HG02678 (cell line): ENCODE measurements around the gene LANCL1.

Experiments used
- ATAC-seq: cut with Tn5 transposase; IDR thresholded peaks from one replicate; pipeline ENCODE4 v1.9.1; 2021; ENCODE audit warnings: mild to moderate bottlenecking, moderate library complexity; ENCODE audit not compliant: unreplicated experiment

LANCL1 gene, protein sequence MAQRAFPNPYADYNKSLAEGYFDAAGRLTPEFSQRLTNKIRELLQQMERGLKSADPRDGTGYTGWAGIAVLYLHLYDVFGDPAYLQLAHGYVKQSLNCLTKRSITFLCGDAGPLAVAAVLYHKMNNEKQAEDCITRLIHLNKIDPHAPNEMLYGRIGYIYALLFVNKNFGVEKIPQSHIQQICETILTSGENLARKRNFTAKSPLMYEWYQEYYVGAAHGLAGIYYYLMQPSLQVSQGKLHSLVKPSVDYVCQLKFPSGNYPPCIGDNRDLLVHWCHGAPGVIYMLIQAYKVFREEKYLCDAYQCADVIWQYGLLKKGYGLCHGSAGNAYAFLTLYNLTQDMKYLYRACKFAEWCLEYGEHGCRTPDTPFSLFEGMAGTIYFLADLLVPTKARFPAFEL

GRCh38 chr2:210476194-210477128 is at the start of gene LANCL1:
Gene LANCL1, minus strand, starts transcription at chr2:210476759. Its CDS starts 363 bp downstream, at chr2:210476396.
- ATAC-seq, result peak; percentile 100

GRCh38 chr2:210524533-210524932 is 48.0 kb upstream of the LANCL1 start:
- ATAC-seq, result no peak

DNA sequence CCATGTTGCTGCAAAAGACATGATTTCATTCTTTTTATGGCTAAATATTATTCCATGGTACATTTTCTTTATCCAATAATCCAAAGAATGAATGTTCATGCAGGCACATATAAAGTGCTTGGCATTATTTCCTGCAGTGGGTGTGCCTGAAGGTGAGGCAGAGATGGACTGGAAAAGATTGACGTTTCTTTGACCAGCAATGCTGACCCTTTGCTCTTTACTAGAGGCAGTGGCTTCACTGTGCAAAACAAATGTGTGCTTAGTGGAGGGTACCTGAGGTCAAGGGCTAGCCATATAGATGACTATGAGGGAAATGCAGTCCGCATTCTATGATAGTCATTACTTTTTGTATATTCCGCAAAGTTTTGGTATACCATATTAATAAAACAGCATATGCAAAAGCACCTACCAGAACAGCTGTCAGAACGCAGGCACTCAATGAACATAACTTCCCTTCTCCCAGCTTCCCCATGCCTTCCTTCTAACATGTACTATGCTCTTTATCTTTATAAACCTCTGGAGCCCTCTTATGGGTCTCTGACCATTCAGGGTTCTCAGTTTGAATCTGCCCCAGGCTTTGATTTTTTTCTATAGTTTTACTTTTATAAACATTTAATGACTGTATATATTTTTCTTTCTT is 47.2 kb upstream of the LANCL1 start:
- ATAC-seq, result no peak

GRCh38 chr2:210522399-210522798 is 45.8 kb upstream of the LANCL1 start:
- no peak for ATAC-seq

DNA sequence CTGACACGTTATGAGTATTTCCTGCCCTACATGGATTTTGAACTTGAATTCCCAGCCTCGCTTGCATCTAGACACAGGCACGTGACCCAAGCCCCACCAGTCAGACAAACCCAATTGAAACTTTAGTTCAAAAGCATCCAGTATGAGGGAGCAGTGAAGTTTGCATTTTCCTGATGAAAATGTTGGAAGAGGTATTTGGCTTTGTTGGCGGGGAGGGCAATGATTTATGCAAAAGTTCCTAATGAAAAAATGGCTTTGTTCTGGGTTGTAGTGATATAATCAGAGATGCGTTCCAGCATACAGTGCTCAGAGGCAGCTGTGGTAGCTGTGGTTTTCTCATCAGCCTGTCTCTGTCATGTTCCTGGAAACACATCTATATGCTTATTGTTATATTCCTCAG is 43.0 kb upstream of the LANCL1 start:
- no peak for ATAC-seq

DNA sequence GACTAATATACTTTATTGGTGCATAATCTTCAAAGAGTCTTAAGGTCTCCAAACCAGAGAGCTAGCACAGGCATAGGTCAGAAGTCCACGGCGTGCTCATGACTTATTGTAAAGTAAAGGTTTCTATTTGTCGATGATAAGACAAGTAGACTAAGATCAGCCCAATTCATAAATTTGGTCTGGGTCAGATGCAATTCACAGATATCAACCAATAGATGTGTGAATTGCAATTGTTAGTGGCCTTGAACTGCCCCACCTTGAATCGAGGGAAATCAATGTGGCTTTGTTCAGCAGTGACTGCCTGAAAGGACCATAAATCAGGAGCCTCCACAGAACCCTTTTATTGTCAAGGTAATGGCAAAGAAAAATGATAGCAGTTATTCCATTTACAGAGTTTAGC is 40.7 kb upstream of the LANCL1 start:
- ATAC-seq, result no peak

DNA sequence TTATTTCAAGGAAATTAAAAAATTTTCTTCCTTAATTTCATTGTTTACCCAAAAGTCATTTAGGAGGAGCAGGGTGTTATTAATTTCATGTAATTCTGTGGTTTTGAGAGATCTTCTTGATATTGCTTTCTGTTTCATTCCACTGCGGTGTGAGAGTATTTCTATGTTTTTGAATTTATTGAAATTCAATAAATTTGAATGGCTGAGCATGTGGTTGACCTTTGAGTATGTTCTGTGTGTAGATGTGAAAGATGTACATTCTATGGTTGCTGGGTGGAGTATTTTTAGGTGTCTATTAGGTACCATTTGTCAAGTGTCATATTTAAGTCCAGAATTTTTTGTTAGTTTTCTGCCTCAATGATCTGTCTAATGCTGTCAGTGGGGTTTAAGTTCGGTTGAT is 39.4 kb upstream of the LANCL1 start:
- no peak for ATAC-seq

DNA sequence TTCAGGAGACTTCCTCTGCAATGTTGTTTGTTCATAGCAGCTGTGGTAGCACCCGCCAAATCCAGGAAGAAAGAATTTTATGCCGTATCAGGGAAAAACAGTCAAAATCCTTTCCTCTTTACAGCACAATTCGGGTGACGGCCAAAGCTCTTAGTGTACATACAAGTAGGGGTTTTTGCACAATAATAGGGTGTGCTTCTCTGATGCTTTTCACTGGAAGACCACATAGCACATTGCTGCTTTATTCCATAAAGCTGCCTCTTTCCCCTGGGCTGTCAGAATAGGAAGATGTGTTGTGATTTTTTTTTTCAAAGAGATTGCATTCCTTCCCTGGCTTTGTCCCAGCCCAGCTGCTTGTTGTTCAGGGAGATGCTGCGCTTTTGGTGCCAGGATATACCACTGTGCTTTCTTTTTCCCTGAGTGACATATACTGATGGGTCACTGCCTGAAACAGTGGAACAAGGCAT is 27.2 kb upstream of the LANCL1 start:
- ATAC-seq, result no peak

- peak; percentile 91 for ATAC-seq
These were observed 26.6 kb upstream of the LANCL1 start for GRCh38 chr2:210503001-210503623.

- peak; percentile 70 for ATAC-seq
These were observed 20.0 kb upstream of the LANCL1 start for GRCh38 chr2:210496512-210496911.

GRCh38 chr2:210493528-210493927 is 17.0 kb upstream of the LANCL1 start:
- no peak for ATAC-seq

- no peak for ATAC-seq
These were observed 5.1 kb upstream of the LANCL1 start for GRCh38 chr2:210481601-210482175.

DNA sequence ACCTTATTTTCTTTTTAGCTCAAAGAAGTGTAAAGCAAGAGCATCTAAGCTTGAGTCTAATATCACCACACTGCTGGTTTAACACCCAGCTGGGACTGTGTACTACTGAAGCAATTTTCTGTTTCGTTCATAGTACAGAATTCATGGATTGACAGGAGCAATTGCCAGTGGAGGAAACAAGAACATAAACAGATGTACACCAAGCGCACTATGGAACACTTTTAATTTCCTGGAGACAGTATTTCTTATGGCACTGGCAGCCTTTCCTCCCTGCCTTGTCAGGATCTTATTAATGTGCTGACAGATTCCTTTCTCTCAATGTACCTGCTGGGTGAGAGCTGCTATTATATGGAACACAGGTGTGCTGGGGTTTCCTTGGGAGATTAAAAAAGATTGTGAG is 4.2 kb upstream of the LANCL1 start:
- no peak for ATAC-seq

DNA sequence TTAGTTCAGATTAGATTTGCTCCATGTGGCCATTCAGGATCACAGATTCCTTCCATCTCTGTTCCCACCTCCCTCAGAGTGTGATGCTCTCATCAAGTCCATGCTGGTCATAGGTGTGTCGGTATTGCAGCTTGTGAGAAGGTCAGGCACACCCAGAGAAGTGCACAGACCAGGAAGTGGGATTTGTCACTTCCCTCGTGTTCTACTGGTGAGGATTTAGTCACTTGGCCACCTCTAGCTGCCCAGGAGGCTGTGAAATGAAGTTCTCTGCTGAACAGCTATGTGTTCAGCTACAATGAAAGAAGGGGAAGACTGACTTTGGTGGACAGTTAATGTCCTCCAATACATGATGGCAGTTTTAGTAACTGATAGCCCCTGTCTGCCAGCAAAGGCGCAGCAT is 3.5 kb upstream of the LANCL1 start:
- ATAC-seq, result no peak

DNA sequence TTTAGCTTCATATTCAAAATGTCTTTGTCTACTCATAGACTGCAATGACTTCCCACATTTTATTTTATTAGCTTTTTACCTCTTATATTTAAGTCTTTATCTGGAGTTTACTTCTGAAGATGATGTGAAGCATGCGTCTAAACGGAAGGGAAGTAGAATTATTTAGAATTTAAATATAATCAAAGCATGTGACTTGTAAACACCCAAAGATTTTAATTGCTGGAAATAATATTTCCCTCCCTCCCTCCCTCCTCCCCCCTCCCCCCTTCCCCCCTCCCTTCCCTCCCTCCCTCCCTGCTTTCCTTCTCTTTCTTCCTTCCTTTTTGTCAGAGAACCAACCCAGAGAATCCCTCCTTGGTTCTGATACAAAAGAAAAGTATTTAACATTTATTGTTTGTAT is 2.1 kb upstream of the LANCL1 start:
- no peak for ATAC-seq

DNA sequence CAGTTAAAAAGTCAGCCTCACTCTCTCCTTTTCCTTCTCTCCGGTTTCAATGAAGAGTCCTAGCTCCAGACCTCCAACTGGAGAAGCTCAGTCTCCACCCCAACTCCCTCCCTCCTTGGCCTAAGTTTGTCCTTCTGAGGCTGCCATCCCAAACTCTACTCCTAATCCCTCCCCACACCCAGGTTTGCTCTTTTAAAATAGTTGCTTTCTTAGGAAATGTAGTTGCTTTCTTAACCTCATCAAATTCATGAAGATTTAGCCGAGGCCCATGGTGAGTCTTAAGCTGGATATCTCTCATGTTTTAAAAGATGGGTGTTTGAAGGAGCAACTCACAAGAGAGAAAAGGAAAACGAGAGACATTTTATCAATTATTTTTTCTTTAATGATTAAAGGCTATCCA is 937 bp upstream of the LANCL1 start:
- ATAC-seq, result no peak

- no peak for ATAC-seq
These were observed 853 bp downstream of the LANCL1 start for GRCh38 chr2:210475706-210476105.

GRCh38 chr2:210474776-210475175 is 1.8 kb downstream of the LANCL1 start:
- ATAC-seq, result no peak

- ATAC-seq, result peak; percentile 56
These were observed 15.2 kb downstream of the LANCL1 start for GRCh38 chr2:210461401-210461800.
